AG04449 (cell line): ENCODE data around the gene RHOXF2.
"Not testable (repeated sequence)": the region's sequence is repeated elsewhere in the genome, so short reads cannot be mapped to it uniquely, and the experiment has no call there.

Experiments
- CTCF ChIA-PET: fragments of 350-600 bp; formaldehyde crosslinking; extraction: SDS; loops from one replicate; lab custom pipeline; 2021; ENCODE audit warnings: antibody characterized with exemption; lab: Yijun Ruan, JAX
- POLR2A ChIA-PET: fragments of 400-600, 350-600 bp; formaldehyde crosslinking; extraction: SDS; loops from one replicate; lab custom pipeline; 2020; ENCODE audit warnings: antibody characterized with exemption, inconsistent platforms; lab: Yijun Ruan, JAX
- DNase-seq: peaks from one replicate; pipeline ENCODE4 v3.0.0-alpha.2; 2010; ENCODE audit warnings: low read depth, low spot score
- H3K4me3 ChIP-seq: 2 replicates; pipeline ENCODE4 v1.5.1; 2011; ENCODE audit warnings: low read depth, mild to moderate bottlenecking, control low read depth, low read length
- TF ChIP-seq, protein P1 (sequence below): IDR thresholded peaks from one replicate; pipeline ENCODE4 v1.5.1; 2011; ENCODE audit warnings: mild to moderate bottlenecking, moderate library complexity, low read length, control low read depth, inconsistent platforms; ENCODE audit not compliant: insufficient read depth; ENCODE audit errors: missing control alignments

RHOXF2 gene

DNA sequence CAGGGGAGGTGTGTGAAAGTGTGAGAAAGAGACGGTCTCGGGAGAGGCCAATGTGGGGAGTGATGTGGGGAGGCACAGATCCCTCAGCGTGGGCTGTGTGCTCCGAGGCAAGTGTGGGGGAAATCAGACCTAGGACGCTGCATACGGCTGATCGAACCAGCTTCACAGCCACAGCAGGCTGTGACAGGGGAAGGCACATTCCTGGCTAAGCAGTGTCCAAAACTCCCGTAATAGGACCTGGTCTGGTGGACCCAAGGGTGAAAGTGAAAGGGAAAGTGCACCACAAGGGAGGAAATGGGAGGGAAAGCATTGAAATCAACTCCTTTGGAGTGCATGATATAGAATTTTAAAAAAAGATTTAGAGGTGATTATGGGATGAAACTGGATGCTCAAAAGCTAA, 10.9 kb upstream of the RHOXF2 start:
- POLR2A ChIA-PET, result no interaction called here
- CTCF ChIA-PET, result no interaction called here
- TF ChIP-seq, protein P1, sequence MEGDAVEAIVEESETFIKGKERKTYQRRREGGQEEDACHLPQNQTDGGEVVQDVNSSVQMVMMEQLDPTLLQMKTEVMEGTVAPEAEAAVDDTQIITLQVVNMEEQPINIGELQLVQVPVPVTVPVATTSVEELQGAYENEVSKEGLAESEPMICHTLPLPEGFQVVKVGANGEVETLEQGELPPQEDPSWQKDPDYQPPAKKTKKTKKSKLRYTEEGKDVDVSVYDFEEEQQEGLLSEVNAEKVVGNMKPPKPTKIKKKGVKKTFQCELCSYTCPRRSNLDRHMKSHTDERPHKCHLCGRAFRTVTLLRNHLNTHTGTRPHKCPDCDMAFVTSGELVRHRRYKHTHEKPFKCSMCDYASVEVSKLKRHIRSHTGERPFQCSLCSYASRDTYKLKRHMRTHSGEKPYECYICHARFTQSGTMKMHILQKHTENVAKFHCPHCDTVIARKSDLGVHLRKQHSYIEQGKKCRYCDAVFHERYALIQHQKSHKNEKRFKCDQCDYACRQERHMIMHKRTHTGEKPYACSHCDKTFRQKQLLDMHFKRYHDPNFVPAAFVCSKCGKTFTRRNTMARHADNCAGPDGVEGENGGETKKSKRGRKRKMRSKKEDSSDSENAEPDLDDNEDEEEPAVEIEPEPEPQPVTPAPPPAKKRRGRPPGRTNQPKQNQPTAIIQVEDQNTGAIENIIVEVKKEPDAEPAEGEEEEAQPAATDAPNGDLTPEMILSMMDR, result no peak
- H3K4me3 ChIP-seq, result no peak overlapping the region
- no peak for DNase-seq

DNA sequence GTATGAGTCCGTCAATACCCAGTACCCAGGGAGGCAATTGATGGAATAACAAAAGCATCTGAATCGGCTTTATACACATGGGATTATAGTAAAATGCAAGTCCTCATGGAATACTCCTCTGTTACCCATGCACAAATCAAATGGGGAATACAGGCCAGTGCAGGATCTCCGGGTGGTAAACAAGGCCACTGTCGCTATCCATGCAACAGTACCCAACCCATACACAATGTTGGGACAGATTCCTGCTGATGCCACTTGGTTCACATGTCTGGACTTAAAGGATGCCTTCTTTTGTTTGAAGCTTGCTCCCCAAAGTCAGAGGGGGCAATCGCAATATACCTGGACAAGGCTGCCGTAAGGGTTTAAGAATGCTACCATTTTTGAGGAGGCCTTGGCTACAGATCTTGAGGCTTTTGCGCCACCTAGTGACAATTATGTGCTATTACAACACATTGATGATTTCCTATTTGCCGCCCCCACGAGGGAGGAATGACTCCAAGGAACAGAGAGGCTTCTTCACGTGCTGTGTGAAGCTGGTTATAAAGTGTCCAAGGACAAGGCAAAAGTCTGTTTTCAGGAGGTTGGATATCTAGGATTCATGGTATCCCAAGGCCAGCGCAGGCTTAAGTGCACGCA, 8.2 kb upstream of the RHOXF2 start:
- POLR2A ChIA-PET, CTCF ChIA-PET, DNase-seq, H3K4me3 ChIP-seq: not testable (repeated sequence)

DNA sequence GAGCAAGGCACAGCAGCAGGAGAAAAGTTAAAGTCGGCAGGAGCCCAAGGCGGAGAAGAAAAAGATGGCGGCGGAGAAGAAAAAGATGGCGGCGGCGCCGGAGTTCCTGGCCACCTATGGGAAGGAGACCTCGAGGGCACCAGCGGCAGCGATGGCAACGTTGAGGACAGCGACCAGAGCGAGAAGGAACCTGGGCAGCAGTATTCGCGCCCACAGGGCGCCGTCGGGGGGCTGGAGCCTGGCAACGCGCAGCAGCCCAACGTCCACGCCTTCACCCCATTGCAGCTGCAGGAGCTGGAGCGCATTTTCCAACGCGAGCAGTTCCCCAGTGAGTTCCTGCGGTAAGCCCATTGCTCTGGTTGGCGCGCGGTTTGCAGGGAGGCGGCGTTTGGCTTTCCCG, 673 bp downstream of the RHOXF2 start:
- POLR2A ChIA-PET, H3K4me3 ChIP-seq, CTCF ChIA-PET, DNase-seq: not testable (repeated sequence)

DNA sequence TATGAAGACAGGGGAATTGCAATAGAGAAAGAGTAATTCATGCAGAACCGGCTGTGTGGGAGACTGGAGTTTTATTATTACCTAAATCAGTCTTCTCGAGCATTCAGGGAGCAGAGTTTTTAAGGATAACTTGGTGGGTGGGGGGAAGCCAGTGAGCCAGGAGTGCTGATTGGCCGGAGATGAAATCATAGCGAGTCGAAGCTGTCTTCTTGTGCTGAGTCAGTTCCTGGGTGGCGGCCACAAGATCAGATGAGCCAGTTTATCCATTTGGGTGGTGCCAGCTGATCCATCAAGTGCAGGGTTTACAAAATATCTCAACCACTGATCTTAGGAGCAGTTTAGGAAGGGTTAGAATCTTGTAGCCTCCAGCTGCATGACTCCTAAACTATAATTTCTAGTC, 34.8 kb downstream of the RHOXF2 start:
- DNase-seq, H3K4me3 ChIP-seq, POLR2A ChIA-PET, CTCF ChIA-PET: not testable (repeated sequence)

DNA sequence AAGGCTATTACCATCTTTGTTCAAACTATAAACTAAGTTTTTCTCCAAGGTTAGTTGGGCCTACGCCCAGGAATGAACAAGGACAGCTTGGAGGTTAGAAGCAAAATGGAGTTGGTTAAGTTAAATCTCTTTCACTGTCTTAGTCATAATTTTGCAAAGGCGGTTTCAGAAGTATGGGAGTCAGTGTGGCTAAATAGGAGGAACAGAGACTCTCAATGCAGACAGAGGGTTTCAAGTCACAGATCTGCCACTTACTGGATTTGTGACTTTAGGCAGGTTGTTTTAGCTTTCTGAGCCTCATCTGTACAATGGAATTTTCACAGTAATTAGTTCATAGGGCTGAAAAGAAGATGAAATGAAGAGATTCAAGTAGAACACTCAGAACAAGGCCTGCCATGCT, 35.3 kb downstream of the RHOXF2 start:
- CTCF ChIA-PET, H3K4me3 ChIP-seq, DNase-seq, POLR2A ChIA-PET: not testable (repeated sequence)

DNA sequence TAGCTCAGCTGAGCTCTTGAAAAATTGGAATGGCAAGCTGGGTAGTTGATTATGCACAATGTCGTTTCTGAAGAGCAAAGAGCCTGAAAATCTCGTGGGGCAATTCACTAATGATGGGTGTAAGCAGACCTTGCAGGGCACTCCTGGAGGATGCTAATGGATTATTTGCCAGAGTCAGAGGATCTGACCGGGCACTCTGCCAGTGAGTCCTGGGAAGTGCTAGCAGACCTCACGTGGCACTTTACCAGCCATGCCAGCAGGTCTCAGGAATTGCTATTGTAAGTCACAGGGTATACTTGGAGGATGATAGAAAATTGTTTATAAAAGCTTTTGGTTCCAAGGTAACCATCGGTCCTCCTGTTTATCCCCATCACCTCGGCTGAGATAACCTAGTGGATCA, 37.4 kb downstream of the RHOXF2 start:
- H3K4me3 ChIP-seq, POLR2A ChIA-PET, DNase-seq, CTCF ChIA-PET: not testable (repeated sequence)

DNA sequence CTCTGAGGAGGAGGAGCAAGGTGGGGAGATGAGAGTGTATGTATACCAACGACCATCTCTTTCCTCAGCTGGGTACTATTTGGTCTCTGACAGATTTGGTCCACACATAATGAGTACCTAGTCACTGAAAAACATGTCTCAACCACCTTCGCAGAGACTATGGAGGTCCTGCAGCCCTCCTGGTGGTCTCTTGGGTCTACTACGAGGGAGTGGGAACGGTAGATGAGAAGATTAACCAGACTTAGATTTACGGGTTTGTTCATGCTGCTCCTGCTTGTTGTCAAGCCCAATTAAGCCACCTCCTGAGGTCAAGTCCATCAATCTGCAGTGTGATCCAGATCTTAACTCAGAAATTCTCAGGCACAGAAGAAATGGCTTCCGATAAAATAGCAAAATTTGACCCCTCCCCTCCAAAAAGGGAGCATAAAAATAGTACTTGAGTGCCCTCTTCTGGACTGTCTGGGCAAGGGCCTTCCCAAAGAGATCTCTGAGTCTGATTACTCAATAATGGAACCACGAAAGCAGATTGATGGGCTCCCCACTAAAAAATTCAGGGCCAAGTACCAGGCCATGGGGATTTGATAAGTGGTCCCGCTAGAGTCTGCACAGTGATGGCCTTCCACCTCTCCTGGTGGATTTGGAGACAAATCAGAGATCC, 38.3 kb downstream of the RHOXF2 start:
- POLR2A ChIA-PET, DNase-seq, H3K4me3 ChIP-seq, CTCF ChIA-PET: not testable (repeated sequence)

DNA sequence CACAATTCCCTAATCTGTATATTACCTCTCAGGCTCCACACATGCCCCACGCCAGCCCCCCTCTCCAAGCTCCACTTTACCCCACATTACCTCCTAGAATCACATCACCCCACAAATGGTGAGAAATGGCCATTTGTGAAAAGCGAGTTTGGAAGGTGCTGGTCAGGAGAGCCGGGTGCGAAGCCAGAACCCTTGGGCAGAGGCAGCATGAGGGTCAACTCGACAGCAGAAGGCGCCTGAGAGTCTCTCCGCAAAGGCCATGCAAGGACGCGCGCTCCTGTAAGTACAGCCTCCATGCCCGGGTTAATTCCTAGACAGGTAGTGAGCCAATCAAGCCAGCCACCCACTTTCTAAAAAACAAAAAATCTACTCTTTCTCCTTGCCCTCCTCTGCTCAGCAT, 42.4 kb downstream of the RHOXF2 start:
- no peak for DNase-seq
- POLR2A ChIA-PET, result no interaction called here
- H3K4me3 ChIP-seq, result no peak overlapping the region
- CTCF ChIA-PET, result no interaction called here
- TF ChIP-seq, protein P1, result no peak

DNA sequence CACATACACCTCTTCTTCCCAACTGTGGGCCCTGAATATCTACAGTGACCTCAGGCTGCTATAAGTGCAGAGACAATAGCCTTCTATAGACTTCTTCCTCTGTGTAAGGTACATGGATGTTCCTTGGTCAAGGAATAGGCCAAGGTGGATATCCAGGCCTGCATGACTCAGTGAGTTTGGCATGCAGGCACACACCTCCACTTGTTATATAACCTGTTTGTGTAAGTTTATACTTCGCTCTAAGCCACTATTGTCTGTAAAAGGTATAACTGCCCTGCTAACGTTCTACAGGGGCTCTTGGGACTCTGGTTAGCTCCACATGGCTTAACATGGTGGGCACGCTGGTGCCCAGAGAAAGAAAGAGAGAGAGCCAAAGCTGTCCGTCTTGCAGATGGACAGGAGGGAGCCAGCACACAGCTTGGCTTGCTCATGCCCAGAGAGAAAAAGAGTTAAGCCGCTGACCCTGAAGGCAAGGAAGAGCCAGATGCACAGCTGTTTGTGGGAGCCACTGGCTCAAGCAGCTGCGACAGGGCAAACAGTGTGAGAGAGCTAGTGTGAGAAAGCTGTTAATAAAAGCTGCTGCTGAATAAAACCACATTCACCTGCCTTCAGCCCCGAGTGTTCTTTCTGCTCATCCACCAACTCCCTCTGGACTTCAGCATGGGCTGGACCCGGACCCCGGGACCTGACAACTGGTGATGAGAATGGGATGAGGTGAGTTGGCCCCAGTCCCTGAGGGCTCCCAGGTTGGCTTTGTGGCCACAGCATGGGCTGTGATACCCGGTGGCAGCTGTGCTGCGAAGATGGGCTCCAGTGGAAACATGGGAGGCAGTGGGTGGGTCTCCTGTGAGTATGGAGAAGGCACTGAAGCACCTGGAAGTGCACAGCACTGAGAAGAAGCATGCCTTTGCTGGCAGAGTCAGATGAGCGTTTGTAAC, 47.7 kb downstream of the RHOXF2 start:
- no peak overlapping the region for H3K4me3 ChIP-seq
- POLR2A ChIA-PET, result no interaction called here
- DNase-seq, result no peak
- CTCF ChIA-PET, result no interaction called here
- TF ChIP-seq, protein P1, result no peak
